Esophagus (tissue), 2 donors: ENCODE measurements around the gene NAGLU. TPM values are rescaled to one million over a fixed set of nuclear protein-coding genes. Genes with fewer than 3 reads are reported as not detected.
A peak's percentile ranks its signal among the peaks of the same experiment; 100 is the strongest.

Source experiments
- H3K27ac ChIP-seq, 2 donors: one replicate each; pipeline ENCODE4 v1.5.1; 2013; ENCODE audit warnings: low read depth in 2 of 2, mild to moderate bottlenecking in 2 of 2, inconsistent platforms in 1 of 2, low read length in 1 of 2, moderate library complexity in 1 of 2
- H3K27me3 ChIP-seq, 2 donors: one replicate each; pipeline ENCODE4 v1.6.1; 2013; ENCODE audit warnings: low read length in 2 of 2, control low read depth in 1 of 2, mild to moderate bottlenecking in 1 of 2; ENCODE audit not compliant: insufficient read depth in 2 of 2, control insufficient read depth in 1 of 2
- H3K36me3 ChIP-seq, 2 donors: one replicate each; pipeline ENCODE4 v1.6.1; 2013; ENCODE audit warnings: low read length in 1 of 2; ENCODE audit not compliant: control insufficient read depth in 2 of 2, insufficient read depth in 2 of 2
- H3K4me1 ChIP-seq, 2 donors: one replicate each; pipeline ENCODE4 v1.6.1; 2013; ENCODE audit warnings: low read length in 1 of 2; ENCODE audit not compliant: control insufficient read depth in 2 of 2, insufficient read depth in 2 of 2
- H3K4me3 ChIP-seq, 2 donors: one replicate each; pipeline ENCODE4 v1.5.1; 2013; ENCODE audit warnings: low read length in 2 of 2, mild to moderate bottlenecking in 2 of 2, low read depth in 1 of 2, moderate library complexity in 1 of 2
- H3K9me3 ChIP-seq, 2 donors: one replicate each; pipeline ENCODE4 v1.6.1; 2013; ENCODE audit warnings: mild to moderate bottlenecking in 2 of 2, low read depth in 1 of 2, low read length in 1 of 2, moderate library complexity in 1 of 2; ENCODE audit not compliant: control insufficient read depth in 2 of 2, insufficient read depth in 1 of 2
- WGBS, 2 donors: extraction: QIAGEN DNeasy Blood & Tissue Kit; methylation state at CpG; one replicate each; pipeline ENCODE4 v1.1.7; 2013; 5-methylcytosine and 5-hydroxymethylcytosine counted together
- polyA plus RNA-seq, 2 donors: library from polyadenylated mRNA; stranded (reverse); fragments of 200-250 nt; gene quantifications; one replicate each; pipeline ENCODE4 v1.2.3, GENCODE V29; 2013
- donor health status: healthy with polysubstance abuse.
- donor health status: Bipolar disorder and iron deficiency.

NAGLU gene
- polyA plus RNA-seq, 2 donors = 17.6 to 18.8 TPM

DNA sequence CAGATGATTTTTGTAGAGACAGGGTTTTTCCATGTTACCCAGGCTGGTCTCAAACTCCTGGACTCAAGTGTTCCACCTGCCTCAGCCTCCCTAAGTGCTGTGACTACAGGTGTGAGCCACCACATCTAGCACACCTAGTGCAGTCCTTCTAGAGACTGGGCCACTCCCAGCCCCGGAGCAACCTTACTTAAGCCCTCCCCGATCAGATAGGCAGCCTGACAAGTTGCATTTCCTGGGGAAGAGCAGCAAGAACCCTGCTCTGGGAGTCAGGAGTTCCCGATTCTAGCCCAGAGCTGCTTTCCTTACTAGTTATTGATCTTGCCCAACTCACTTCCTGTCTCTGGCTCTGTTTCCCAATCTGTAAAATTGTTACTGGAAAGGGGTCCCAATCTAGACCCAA, 7.0 kb upstream of the NAGLU start:
- Histone ChIP-seq H3K36me3 (no peaks in the 10 kb centered on the region), H3K4me1 (peaks cover 0 to 16% of the 10 kb centered on the region in 2 donors), H3K9me3 (no peaks in the 10 kb centered on the region), H3K27me3 (no peaks in the 10 kb centered on the region), H3K27ac (no peak overlapping the region), H3K4me3 (no peak overlapping the region)
- WGBS, 2 donors = 46 to 52% methylated on average over 3 of the region's 3 CpGs

DNA sequence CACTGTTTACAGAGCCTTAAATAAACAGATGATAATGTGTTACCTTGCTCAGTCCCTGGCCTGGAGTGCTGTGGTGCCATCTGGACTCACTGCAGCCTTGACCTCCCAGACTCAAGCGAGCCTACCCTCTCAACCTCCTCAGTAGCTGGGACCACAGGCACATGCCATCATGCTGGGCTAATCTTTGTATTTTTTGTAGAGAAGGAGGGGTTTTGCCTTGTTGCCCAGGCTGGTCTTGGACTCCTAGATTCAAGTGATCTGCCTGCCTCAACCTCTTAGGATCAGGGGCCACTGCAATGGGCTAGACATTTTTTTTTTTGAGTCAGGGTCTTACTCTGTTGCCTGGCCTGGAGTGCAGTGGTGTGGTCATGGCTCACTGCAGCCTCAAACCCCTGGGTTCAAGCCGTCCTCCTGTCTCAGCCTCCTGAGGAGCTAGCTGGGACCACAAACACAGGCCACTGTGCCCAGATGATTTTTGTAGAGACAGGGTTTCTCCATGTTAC, 5.0 kb upstream of the NAGLU start:
- H3K4me3 ChIP-seq = no peak overlapping the region
- peak overlapping the region; percentile 68 to 89 for H3K27ac ChIP-seq
- H3K4me1 ChIP-seq = peaks cover 0 to 19% of the 10 kb centered on the region in 2 donors
- no peaks in the 10 kb centered on the region for H3K27me3 ChIP-seq
- no peaks in the 10 kb centered on the region for H3K9me3 ChIP-seq
- no peaks in the 10 kb centered on the region for H3K36me3 ChIP-seq
- WGBS, 2 donors = 85 to 96% methylated on average over 2 of the region's 2 CpGs

DNA sequence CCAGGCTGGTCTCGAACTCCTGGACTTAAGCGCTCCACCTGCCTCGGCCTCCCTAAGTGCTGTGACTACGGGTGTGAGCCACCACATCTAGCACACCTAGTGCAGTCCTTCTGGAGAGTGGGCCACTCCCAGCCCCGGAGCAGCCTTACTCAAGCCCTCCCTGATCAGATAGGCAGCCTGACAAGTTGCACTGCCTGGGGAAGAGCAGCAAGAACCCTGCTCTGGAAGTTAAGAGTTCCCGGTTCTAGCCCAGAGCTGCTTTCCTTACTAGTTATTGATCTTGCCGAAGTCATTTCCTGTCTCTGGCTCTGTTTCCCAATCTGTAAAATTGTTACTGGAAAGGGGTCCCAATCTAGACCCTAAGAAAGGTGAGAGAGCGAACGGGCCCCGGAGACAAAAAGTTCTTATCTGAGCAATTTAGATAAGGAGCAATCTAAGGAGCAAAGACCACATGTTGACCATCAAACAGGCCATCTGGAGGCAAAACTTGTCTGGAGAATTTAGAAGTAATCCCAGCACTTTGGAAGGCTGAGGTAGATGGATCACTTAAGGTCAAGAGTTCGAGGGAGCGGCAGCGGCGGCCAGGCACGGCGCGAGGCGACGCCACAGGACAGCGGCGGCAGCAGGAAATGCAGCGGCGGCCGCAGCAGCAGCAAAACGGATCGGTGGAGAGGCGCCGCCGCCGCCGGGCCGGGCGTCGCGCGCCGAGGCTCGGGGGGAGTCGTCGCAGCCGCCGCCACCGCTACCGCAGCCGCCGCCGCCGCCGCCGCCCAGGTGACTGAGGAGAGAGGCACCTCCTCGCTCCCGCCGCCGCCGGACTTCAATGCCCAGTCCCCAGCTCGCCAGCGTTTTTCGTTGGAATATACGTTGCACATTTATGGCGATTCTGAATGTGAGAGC, 4.3 kb upstream of the NAGLU start:
- no peaks in the 10 kb centered on the region for H3K9me3 ChIP-seq
- H3K36me3 ChIP-seq = no peaks in the 10 kb centered on the region
- WGBS, 2 donors = 11 to 12% methylated on average over 58 to 60 of the region's 60 CpGs
- H3K27me3 ChIP-seq = no peaks in the 10 kb centered on the region
- H3K4me1 ChIP-seq = peaks cover 0 to 19% of the 10 kb centered on the region in 2 donors
- peak overlapping the region; percentile 89 to 92 for H3K27ac ChIP-seq
- peak overlapping the region; percentile 57 to 58 for H3K4me3 ChIP-seq

DNA sequence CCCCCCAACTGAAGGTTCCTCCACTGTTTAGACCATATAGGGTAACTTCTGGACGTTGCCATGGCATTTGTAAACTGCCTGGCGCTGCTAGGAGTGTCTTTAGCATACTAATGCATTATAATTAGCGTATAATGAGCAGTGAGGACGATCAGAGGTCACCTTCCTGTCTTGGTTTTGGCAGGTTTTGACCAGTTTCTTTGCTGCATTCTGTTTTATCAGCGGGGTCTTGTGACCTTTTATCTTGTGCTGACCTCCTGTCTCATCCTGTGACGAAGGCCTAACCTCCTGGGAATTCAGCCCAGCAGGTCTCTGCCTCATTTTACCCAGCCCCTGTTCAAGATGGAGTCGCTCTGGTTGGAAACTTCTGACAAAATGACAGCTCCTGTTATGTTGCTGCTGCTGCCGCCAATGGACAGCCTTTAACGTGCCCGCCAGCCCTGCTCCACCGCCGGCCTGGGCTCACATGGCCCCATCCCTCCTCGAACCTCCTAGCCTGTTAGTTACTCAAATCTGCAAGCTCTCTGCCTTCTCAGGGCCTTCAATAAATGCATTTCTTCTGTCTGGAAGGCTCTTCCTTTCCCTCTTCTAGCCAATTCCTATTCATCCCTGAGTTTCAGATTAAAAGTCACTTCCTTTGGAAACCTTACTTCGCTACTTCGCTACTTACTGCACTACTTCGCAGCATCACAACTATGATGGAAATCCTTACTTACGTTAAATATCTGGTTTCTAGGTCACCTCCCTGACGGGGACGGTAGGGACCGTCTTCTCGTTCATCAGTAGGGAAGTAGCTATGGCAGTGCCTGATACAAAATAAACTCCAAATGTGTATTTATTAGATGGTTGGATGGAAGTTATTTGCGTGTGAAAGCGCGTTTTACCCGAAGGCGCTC, 640 bp upstream of the NAGLU start:
- Histone ChIP-seq H3K27me3 (no peaks in the 10 kb centered on the region), H3K27ac (peak overlapping the region; percentile 92 to 96), H3K36me3 (peaks cover 0 to 17% of the 10 kb centered on the region in 2 donors), H3K9me3 (no peaks in the 10 kb centered on the region), H3K4me3 (peak overlapping the region; percentile 75 to 86), H3K4me1 (peaks cover 2 to 22% of the 10 kb centered on the region in 2 donors)
- WGBS, 2 donors = 39 to 44% methylated on average over 26 of the region's 26 CpGs

DNA sequence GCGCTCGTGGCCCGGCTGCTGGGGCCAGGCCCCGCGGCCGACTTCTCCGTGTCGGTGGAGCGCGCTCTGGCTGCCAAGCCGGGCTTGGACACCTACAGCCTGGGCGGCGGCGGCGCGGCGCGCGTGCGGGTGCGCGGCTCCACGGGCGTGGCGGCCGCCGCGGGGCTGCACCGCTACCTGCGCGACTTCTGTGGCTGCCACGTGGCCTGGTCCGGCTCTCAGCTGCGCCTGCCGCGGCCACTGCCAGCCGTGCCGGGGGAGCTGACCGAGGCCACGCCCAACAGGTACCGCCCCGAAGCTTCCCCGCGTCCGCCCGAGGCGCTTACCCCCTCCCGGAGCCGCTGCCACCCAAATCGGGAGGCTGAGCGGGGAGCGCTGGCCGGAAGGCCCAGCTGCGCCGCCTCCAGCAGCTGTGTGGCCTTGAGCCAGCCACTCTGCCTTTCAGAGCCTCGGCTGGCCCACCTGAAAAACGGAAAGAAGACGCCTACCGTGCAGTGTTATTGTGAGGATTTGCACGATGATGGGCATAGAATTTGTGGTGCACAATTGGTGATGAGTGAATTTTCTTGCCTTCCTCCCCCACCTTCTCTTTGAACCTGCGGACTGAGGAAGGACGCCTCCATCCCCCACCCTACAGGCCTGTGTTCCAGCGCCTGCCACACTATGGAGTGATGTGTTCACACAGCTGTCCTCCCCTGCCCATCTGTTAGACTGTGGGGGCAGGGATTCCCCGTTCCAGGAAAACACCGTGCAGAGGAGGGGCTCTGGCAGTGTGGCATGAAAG, 523 bp downstream of the NAGLU start:
- H3K27ac ChIP-seq = peak overlapping the region; percentile 92 to 96
- H3K27me3 ChIP-seq = no peaks in the 10 kb centered on the region
- H3K4me3 ChIP-seq = peak overlapping the region; percentile 75 to 86
- peaks cover 2 to 17% of the 10 kb centered on the region in 2 donors for H3K4me1 ChIP-seq
- H3K9me3 ChIP-seq = no peaks in the 10 kb centered on the region
- H3K36me3 ChIP-seq = peaks cover 4 to 18% of the 10 kb centered on the region in 2 donors
- 0 to 1% methylated on average over 47 to 65 of the region's 65 CpGs for WGBS, 2 donors

DNA sequence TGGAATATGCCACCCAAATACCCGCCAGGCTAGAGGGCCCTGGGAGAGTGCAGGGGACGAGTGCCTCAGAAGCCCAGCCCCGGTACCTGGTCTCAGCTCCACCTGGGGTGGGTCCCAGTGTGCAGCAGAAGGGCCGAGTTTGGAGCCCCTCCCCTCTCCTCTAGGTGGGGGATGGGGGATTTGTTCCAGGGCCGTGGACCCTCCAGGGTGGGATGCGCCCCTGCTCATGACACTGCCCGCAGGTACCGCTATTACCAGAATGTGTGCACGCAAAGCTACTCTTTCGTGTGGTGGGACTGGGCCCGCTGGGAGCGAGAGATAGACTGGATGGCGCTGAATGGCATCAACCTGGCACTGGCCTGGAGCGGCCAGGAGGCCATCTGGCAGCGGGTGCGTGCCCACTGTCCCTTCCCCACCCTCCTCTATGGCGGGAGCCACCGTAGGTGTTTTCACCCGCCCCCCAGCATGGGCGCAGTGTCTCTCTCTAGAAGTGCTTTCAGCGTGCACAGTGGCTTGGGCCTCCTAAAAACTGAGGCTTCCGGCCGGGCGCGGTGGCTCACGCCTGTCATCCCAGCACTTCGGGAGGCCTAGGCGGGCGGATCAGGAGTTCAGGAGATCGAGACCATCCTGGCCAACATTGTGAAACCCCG, 1.2 kb downstream of the NAGLU start:
- Histone ChIP-seq H3K36me3 (peaks cover 4 to 21% of the 10 kb centered on the region in 2 donors), H3K4me1 (peaks cover 2 to 18% of the 10 kb centered on the region in 2 donors), H3K4me3 (peak overlapping the region; percentile 75 to 86), H3K27me3 (no peaks in the 10 kb centered on the region), H3K27ac (peak overlapping the region; percentile 92 to 96), H3K9me3 (no peaks in the 10 kb centered on the region)
- WGBS, 2 donors = 84 to 86% methylated on average over 30 of the region's 31 CpGs

DNA sequence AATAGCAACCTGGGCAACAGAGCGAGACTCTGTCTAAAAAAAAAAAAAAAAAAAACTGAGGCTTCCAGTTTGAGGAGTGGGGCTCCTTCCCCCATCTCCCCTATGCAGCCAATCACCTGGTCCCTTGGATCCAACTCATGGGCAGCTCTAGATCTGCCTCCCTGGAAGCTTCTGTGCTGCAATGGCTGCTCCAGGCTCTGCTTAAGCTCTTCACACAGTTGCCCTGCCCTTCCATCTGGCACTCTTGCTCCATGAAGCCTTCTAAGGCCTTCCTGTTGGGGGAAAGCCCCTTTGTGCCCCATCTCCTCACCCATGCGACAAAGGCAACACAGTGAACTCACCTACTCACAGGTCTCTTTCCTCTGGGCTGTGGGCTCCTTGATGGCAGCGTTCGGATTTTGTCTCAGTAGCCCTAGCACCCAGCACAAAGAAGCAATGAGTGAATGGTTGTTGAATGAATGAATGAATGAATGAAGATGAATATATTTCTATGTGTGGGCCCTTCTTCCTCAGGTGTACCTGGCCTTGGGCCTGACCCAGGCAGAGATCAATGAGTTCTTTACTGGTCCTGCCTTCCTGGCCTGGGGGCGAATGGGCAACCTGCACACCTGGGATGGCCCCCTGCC, 1.9 kb downstream of the NAGLU start:
- H3K27ac ChIP-seq = no peak overlapping the region
- peaks cover 4 to 27% of the 10 kb centered on the region in 2 donors for H3K36me3 ChIP-seq
- no peaks in the 10 kb centered on the region for H3K27me3 ChIP-seq
- peaks cover 2 to 18% of the 10 kb centered on the region in 2 donors for H3K4me1 ChIP-seq
- no peaks in the 10 kb centered on the region for H3K9me3 ChIP-seq
- 95% methylated on average over 5 of the region's 5 CpGs for WGBS, 2 donors
- H3K4me3 ChIP-seq = no peak overlapping the region

- Histone ChIP-seq H3K9me3 (no peaks in the 10 kb centered on the region), H3K4me1 (peaks cover 2 to 18% of the 10 kb centered on the region in 2 donors), H3K4me3 (no peak overlapping the region), H3K27ac (no peak overlapping the region), H3K27me3 (no peaks in the 10 kb centered on the region), H3K36me3 (peaks cover 4 to 31% of the 10 kb centered on the region in 2 donors)
- 93 to 94% methylated on average over 14 of the region's 14 CpGs for WGBS, 2 donors
Measured at GRCh38 chr17:42538482-42538881, 2.4 kb downstream of the NAGLU start.
